ENCODE results near the gene RBM15. TPM values are rescaled to one million over a fixed set of nuclear protein-coding genes. Genes with fewer than 3 reads are reported as not detected.

The RBM15 gene
- total RNA-seq, 1 experiment from 2014 or later = 35.9 TPM

- Mint-ChIP-seq H3K4me1 (ENCODE audit: insufficient read depth, unreplicated experiment) (peaks cover 17% of the 10 kb centered on the region), H3K27me3 (ENCODE audit: insufficient read depth, unreplicated experiment) (no peaks in the 10 kb centered on the region), H3K27ac (ENCODE audit: low read depth, unreplicated experiment) (no peak overlapping the region), H3K4me3 (ENCODE audit: unreplicated experiment) (no peak overlapping the region), H3K36me3 (ENCODE audit: insufficient read depth, unreplicated experiment) (peaks cover 2% of the 10 kb centered on the region), H3K9me3 (ENCODE audit: unreplicated experiment) (no peaks in the 10 kb centered on the region)
- intact Hi-C loops (cut with micrococcal nuclease) = loop anchor here (5.0 kb wide), 2 partner anchors 57 to 162 kb away; partner anchors contain the start of gene SLC16A4
- POLR2A ChIA-PET = interaction anchor here (0.6 to 6.4 kb wide), 6 partner anchors 13 to 298 kb away, joined by 3 to 114 read pairs (median 12); partner anchors contain the start of gene LAMTOR5
- TF ChIP-seq CTCF (IDR thresholded peaks at IDR 0.05; ENCODE audit: unreplicated experiment) = no peak
- DNase-seq (ENCODE audit: unreplicated experiment) = no peak
- no TSS peak for BruUV-seq (replicated peaks)
- CTCF ChIA-PET = interaction anchor here (0.8 to 7.1 kb wide), 7 partner anchors 13 to 160 kb away, joined by 4 to 46 read pairs (median 17); no protein-coding TSS in a partner anchor
Observed at GRCh38 chr1:110335265-110335664, 3.9 kb upstream of the RBM15 start.

- Mint-ChIP-seq H3K27ac (ENCODE audit: low read depth, unreplicated experiment) (no peak overlapping the region), H3K36me3 (ENCODE audit: insufficient read depth, unreplicated experiment) (peaks cover 14% of the 10 kb centered on the region), H3K4me3 (ENCODE audit: unreplicated experiment) (no peak overlapping the region), H3K27me3 (ENCODE audit: insufficient read depth, unreplicated experiment) (no peaks in the 10 kb centered on the region), H3K4me1 (ENCODE audit: insufficient read depth, unreplicated experiment) (peaks cover 20% of the 10 kb centered on the region), H3K9me3 (ENCODE audit: unreplicated experiment) (no peaks in the 10 kb centered on the region)
- ChIA-PET POLR2A (interaction anchor here (0.6 to 6.4 kb wide), 12 partner anchors 9 to 135 kb away, joined by 3 to 114 read pairs (median 3); partner anchors contain the start of gene LAMTOR5), CTCF (interaction anchor here (0.8 to 7.1 kb wide), 8 partner anchors 18 to 159 kb away, joined by 3 to 46 read pairs (median 22); no protein-coding TSS in a partner anchor)
- no peak for DNase-seq (ENCODE audit: unreplicated experiment)
- intact Hi-C loops (cut with micrococcal nuclease) = loop anchor here (5.0 kb wide), 2 partner anchors 56 to 161 kb away; partner anchors contain the start of gene SLC16A4
- no peak for TF ChIP-seq CTCF (IDR thresholded peaks at IDR 0.05; ENCODE audit: unreplicated experiment)
- BruUV-seq (replicated peaks) = no TSS peak
Observed at GRCh38 chr1:110336300-110337039, 2.7 kb upstream of the RBM15 start.

GRCh38 chr1:110337704-110338308 is 1.4 kb upstream of the RBM15 start:
- no peaks in the 10 kb centered on the region for H3K27me3 Mint-ChIP-seq (ENCODE audit: insufficient read depth, unreplicated experiment)
- no peak overlapping the region for H3K4me3 Mint-ChIP-seq (ENCODE audit: unreplicated experiment)
- ChIA-PET CTCF (interaction anchor here (0.6 to 7.1 kb wide), 13 partner anchors 10 to 404 kb away, joined by 3 to 46 read pairs (median 8); partner anchors contain the start of gene SLC16A4), POLR2A (interaction anchor here (0.8 to 6.4 kb wide), 29 partner anchors 10 to 303 kb away, joined by 3 to 114 read pairs (median 6); partner anchors contain the start of genes LAMTOR5, SLC16A4 and STRIP1)
- TSS peak; percentile 80 for BruUV-seq (replicated peaks)
- no peaks in the 10 kb centered on the region for H3K9me3 Mint-ChIP-seq (ENCODE audit: unreplicated experiment)
- peaks cover 31% of the 10 kb centered on the region for H3K4me1 Mint-ChIP-seq (ENCODE audit: insufficient read depth, unreplicated experiment)
- no peak for TF ChIP-seq CTCF (IDR thresholded peaks at IDR 0.05; ENCODE audit: unreplicated experiment)
- intact Hi-C loops (cut with micrococcal nuclease) = loop anchor here (1.0 to 5.0 kb wide), 3 partner anchors 54 to 159 kb away; partner anchors contain the start of gene SLC16A4
- peak; percentile 43 for DNase-seq (ENCODE audit: unreplicated experiment)
- peaks cover 22% of the 10 kb centered on the region for H3K36me3 Mint-ChIP-seq (ENCODE audit: insufficient read depth, unreplicated experiment)
- H3K27ac Mint-ChIP-seq (ENCODE audit: low read depth, unreplicated experiment) = no peak overlapping the region
